GM12878 (cell line): ENCODE data around the gene COL15A1.

Experiments used
- CHD2 ChIP-seq: IDR thresholded peaks from 2 replicates; pipeline ENCODE4 v1.6.1; 2011; ENCODE audit warnings: low read depth, low read length, improper control_type of control experiment, borderline replicate concordance
- CTCF ChIP-seq, 3 experiments: IDR thresholded peaks in 2 of 3; conservative IDR thresholded peaks in 1 of 3; 2 replicates each; pipeline ENCODE4 v1.5.1; 2011; ENCODE audit warnings: low read depth in 3 of 3, low read length in 3 of 3, mild to moderate bottlenecking in 3 of 3, control low read depth in 2 of 3, moderate library complexity in 2 of 3, inconsistent platforms in 1 of 3, mixed read lengths in 1 of 3; ENCODE audit not compliant: control insufficient read depth in 2 of 3, insufficient read depth in 1 of 3; ENCODE audit errors: extremely low read depth in 1 of 3
- EZH2 ChIP-seq: IDR thresholded peaks from 2 replicates; pipeline ENCODE4 v1.6.1; 2012; ENCODE audit warnings: low read depth, mild to moderate bottlenecking, control low read depth, inconsistent platforms, low read length, borderline replicate concordance; ENCODE audit not compliant: control insufficient read depth
- FOS ChIP-seq: IDR thresholded peaks from 3 replicates; pipeline ENCODE4 v1.6.1; 2011; ENCODE audit warnings: borderline replicate concordance; ENCODE audit not compliant: insufficient read length; ENCODE audit errors: extremely low read depth
- HCFC1 ChIP-seq: fragments of 150-350 bp; IDR thresholded peaks from 2 replicates; pipeline ENCODE4 v1.6.1; 2014; ENCODE audit warnings: low read length
- PKNOX1 ChIP-seq: fragments of 450-650 bp; IDR thresholded peaks from 2 replicates; pipeline ENCODE4 v1.6.1; 2016; ENCODE audit warnings: mild to moderate bottlenecking
- POLR2A ChIP-seq: IDR thresholded peaks from 2 replicates; pipeline ENCODE4 v1.6.1; 2011; ENCODE audit warnings: low read depth, mild to moderate bottlenecking, low read length
- SP1 ChIP-seq: IDR thresholded peaks from one replicate; pipeline ENCODE4 v1.6.1; 2011; ENCODE audit warnings: low read depth, low read length
- USF2 ChIP-seq: IDR thresholded peaks from 2 replicates; pipeline ENCODE4 v1.6.1; 2011; ENCODE audit warnings: low read depth, low read length, improper control_type of control experiment, borderline replicate concordance
- ZNF274 ChIP-seq: IDR thresholded peaks from one replicate; pipeline ENCODE4 v1.8.0; 2011; ENCODE audit not compliant: insufficient read length, insufficient read depth
- ZNF592 ChIP-seq: fragments of 450-650 bp; IDR thresholded peaks from 2 replicates; pipeline ENCODE4 v1.6.1; 2017; ENCODE audit warnings: mild to moderate bottlenecking, moderate library complexity

- TF ChIP-seq CTCF (IDR thresholded peaks at IDR 0.05 in 2 of 3, conservative IDR thresholded peaks at IDR 0.05 in 1 of 3; ENCODE audit: control insufficient read depth in 2 of 3, extremely low read depth in 1 of 3, insufficient read depth in 1 of 3, low read depth in 3 of 3, low read length in 3 of 3) (no peak), ZNF592 (no peak), PKNOX1 (no peak), POLR2A (no peak), HCFC1 (no peak), CHD2 (no peak), SP1 (no peak), FOS (no peak), ZNF274 (no peak), USF2 (no peak), EZH2 (no peak)
Observed at GRCh38 chr9:99030092-99030511, 86.4 kb downstream of the COL15A1 start.
